ENCODE results near the gene GABRQ.

Gene GABRQ

DNA sequence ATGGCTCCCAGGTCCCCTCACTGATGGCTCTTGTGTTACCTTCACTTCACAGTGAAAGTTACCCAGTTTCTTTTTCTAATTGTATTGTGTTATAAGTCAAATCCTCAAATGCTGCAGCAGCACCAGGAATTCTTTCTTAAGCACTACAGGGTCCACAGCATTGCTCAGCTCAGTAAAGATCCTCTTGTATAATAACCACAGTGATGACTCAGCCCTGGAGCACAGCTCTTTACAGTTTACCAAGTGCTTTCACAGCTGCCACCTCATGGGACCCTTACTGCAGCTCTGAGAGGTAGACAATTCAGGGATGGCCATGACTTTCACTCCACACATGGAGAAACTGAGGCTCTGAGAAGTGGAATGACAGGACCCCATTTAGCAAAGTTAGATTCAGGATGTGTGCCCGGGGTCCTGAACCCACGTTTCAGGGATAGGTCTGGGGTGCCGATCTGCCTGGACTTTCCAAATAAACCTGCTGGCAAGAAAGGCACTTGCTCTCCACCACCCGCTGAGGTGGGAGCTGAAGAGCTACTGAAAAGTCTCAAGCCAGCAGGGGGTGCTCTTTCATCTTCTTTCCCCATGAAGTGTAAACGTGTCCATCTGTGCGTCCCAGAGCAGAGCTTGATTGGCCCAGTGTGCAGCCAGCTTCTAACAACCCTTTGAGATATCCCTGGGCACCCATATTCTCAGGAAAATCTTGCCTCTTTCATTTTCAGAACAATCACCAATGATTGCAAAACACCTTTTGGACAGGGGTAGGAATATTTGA, 35.7 kb upstream of the GABRQ start:
- no peaks in the 10 kb centered on the region for H4K20me1 ChIP-seq (ENCODE audit: insufficient read depth, low read length)
- H3K79me2 ChIP-seq (ENCODE audit: low read length), result no peaks in the 10 kb centered on the region
- H3F3A ChIP-seq (ENCODE audit: insufficient read depth, low read length), result no peaks in the 10 kb centered on the region
- no peak for DNase-seq
- H2AFZ ChIP-seq (ENCODE audit: low read length), result no peak overlapping the region
- H3K27ac ChIP-seq (ENCODE audit: low read length), result no peak overlapping the region
- no peak overlapping the region for H3K4me2 ChIP-seq (ENCODE audit: low read depth, low read length)
- no peaks in the 10 kb centered on the region for H3K27me3 ChIP-seq (replicated peaks; ENCODE audit: insufficient read depth, low read length)
- no peak for TF ChIP-seq EZH2 (optimal IDR thresholded peaks at IDR 0.05; ENCODE audit: low read depth, low read length)
- TF ChIP-seq EZH2phosphoT487 (IDR thresholded peaks at IDR 0.05; ENCODE audit: low read length), result no peak
- TF ChIP-seq, protein P1, sequence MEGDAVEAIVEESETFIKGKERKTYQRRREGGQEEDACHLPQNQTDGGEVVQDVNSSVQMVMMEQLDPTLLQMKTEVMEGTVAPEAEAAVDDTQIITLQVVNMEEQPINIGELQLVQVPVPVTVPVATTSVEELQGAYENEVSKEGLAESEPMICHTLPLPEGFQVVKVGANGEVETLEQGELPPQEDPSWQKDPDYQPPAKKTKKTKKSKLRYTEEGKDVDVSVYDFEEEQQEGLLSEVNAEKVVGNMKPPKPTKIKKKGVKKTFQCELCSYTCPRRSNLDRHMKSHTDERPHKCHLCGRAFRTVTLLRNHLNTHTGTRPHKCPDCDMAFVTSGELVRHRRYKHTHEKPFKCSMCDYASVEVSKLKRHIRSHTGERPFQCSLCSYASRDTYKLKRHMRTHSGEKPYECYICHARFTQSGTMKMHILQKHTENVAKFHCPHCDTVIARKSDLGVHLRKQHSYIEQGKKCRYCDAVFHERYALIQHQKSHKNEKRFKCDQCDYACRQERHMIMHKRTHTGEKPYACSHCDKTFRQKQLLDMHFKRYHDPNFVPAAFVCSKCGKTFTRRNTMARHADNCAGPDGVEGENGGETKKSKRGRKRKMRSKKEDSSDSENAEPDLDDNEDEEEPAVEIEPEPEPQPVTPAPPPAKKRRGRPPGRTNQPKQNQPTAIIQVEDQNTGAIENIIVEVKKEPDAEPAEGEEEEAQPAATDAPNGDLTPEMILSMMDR (IDR thresholded peaks at IDR 0.05; ENCODE audit: low read length), result no peak
- no peak overlapping the region for H3K4me3 ChIP-seq (ENCODE audit: low read length)
- no peaks in the 10 kb centered on the region for H3K36me3 ChIP-seq (replicated peaks; ENCODE audit: insufficient read depth, low read length)
- H3K9me2 ChIP-seq (replicated peaks; ENCODE audit: insufficient read depth, low read length), result no peaks in the 10 kb centered on the region
- no peaks in the 10 kb centered on the region for H3K4me1 ChIP-seq (ENCODE audit: low read length)
- H3K9me3 ChIP-seq (replicated peaks; ENCODE audit: insufficient read depth, low read length), result no peaks in the 10 kb centered on the region
- H3K9ac ChIP-seq (ENCODE audit: low read length), result no peak overlapping the region

DNA sequence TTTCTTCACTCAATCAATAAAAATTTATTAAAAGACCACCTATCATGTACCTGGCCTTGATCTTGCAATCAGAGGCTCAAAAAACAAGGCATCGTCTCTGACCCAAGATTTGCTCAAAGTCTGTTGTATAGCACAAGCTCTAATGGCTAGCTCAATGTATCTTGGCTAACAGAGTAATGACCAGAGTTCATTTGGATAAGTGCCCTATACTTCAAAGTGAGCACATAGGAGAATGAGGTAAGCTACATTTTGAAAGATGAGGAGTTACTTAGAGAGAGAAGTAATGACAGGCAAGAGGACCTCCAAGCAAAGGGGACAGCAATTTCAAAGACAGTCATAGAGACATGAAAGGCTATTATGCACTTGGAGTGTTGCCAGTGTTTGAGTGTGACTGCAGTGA, 22.9 kb upstream of the GABRQ start:
- Histone ChIP-seq H4K20me1 (ENCODE audit: insufficient read depth, low read length) (no peaks in the 10 kb centered on the region), H3K27me3 (replicated peaks; ENCODE audit: insufficient read depth, low read length) (no peaks in the 10 kb centered on the region), H3K9ac (ENCODE audit: low read length) (no peak overlapping the region), H3K4me1 (ENCODE audit: low read length) (no peaks in the 10 kb centered on the region), H3K4me2 (ENCODE audit: low read depth, low read length) (no peak overlapping the region), H3K9me2 (replicated peaks; ENCODE audit: insufficient read depth, low read length) (no peaks in the 10 kb centered on the region), H3K4me3 (ENCODE audit: low read length) (no peak overlapping the region), H3K79me2 (ENCODE audit: low read length) (no peaks in the 10 kb centered on the region), H3K36me3 (replicated peaks; ENCODE audit: insufficient read depth, low read length) (no peaks in the 10 kb centered on the region), H3K27ac (ENCODE audit: low read length) (no peak overlapping the region), H3F3A (ENCODE audit: insufficient read depth, low read length) (no peaks in the 10 kb centered on the region), H2AFZ (ENCODE audit: low read length) (no peak overlapping the region), H3K9me3 (replicated peaks; ENCODE audit: insufficient read depth, low read length) (no peaks in the 10 kb centered on the region)
- DNase-seq, result no peak
- TF ChIP-seq EZH2phosphoT487 (IDR thresholded peaks at IDR 0.05; ENCODE audit: low read length), result no peak
- TF ChIP-seq EZH2 (optimal IDR thresholded peaks at IDR 0.05; ENCODE audit: low read depth, low read length), result no peak
- TF ChIP-seq, protein P1 (IDR thresholded peaks at IDR 0.05; ENCODE audit: low read length), result no peak

DNA sequence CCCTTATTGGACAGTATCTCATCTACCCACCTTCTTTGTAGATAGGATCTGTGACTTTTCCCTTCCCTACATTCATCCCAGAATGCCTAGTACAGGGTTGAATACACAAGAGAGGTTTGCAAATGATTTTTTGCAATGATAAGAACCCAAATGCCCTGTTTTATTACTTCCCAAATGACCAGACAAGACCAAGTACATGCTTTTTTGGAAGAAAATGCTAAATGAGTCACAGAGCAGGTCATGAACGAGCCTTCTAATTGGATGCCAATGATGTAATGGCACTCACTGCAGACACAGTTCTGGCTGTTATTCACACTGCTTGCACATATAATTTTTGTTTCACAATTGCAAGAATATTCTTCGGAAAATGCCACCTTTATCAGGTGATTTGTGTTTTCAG, 17.8 kb upstream of the GABRQ start:
- Histone ChIP-seq H3K4me1 (ENCODE audit: low read length) (no peaks in the 10 kb centered on the region), H3K9me2 (replicated peaks; ENCODE audit: insufficient read depth, low read length) (no peaks in the 10 kb centered on the region), H3K79me2 (ENCODE audit: low read length) (no peaks in the 10 kb centered on the region)

More for the DNA sequence above, 17.8 kb upstream of the GABRQ start:
- H3K27ac ChIP-seq (ENCODE audit: low read length), result no peak overlapping the region
- no peaks in the 10 kb centered on the region for H3F3A ChIP-seq (ENCODE audit: insufficient read depth, low read length)
- H4K20me1 ChIP-seq (ENCODE audit: insufficient read depth, low read length), result no peaks in the 10 kb centered on the region
- no peak overlapping the region for H3K4me2 ChIP-seq (ENCODE audit: low read depth, low read length)
- no peak overlapping the region for H3K9ac ChIP-seq (ENCODE audit: low read length)
- no peak for TF ChIP-seq EZH2 (optimal IDR thresholded peaks at IDR 0.05; ENCODE audit: low read depth, low read length)
- TF ChIP-seq, protein P1 (IDR thresholded peaks at IDR 0.05; ENCODE audit: low read length), result no peak
- no peak for TF ChIP-seq EZH2phosphoT487 (IDR thresholded peaks at IDR 0.05; ENCODE audit: low read length)
- no peak for DNase-seq
- H3K27me3 ChIP-seq (replicated peaks; ENCODE audit: insufficient read depth, low read length), result no peaks in the 10 kb centered on the region
- no peaks in the 10 kb centered on the region for H3K9me3 ChIP-seq (replicated peaks; ENCODE audit: insufficient read depth, low read length)
- H3K4me3 ChIP-seq (ENCODE audit: low read length), result no peak overlapping the region
- H2AFZ ChIP-seq (ENCODE audit: low read length), result no peak overlapping the region
- H3K36me3 ChIP-seq (replicated peaks; ENCODE audit: insufficient read depth, low read length), result no peaks in the 10 kb centered on the region
